ENCODE results near the gene SRSF9.
A peak's percentile ranks its signal among the peaks of the same experiment; 100 is the strongest.
"Not testable (repeated sequence)": the region's sequence is repeated elsewhere in the genome, so short reads cannot be mapped to it uniquely, and the experiment has no call there.

Gene SRSF9

GRCh38 chr12:120469450-120470149 is at the start of gene SRSF9:
Gene SRSF9, minus strand, starts transcription at chr12:120469748. Its CDS starts 139 bp downstream, at chr12:120469609.
- H3K27me3 ChIP-seq (ENCODE audit: insufficient read depth, low read depth) = no peaks in the 10 kb centered on the region
- H3K4me1 ChIP-seq (ENCODE audit: low read depth, poor library complexity, severe bottlenecking) = peaks cover 9% of the 10 kb centered on the region
- TF ChIP-seq, protein P1, sequence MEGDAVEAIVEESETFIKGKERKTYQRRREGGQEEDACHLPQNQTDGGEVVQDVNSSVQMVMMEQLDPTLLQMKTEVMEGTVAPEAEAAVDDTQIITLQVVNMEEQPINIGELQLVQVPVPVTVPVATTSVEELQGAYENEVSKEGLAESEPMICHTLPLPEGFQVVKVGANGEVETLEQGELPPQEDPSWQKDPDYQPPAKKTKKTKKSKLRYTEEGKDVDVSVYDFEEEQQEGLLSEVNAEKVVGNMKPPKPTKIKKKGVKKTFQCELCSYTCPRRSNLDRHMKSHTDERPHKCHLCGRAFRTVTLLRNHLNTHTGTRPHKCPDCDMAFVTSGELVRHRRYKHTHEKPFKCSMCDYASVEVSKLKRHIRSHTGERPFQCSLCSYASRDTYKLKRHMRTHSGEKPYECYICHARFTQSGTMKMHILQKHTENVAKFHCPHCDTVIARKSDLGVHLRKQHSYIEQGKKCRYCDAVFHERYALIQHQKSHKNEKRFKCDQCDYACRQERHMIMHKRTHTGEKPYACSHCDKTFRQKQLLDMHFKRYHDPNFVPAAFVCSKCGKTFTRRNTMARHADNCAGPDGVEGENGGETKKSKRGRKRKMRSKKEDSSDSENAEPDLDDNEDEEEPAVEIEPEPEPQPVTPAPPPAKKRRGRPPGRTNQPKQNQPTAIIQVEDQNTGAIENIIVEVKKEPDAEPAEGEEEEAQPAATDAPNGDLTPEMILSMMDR (conservative IDR thresholded peaks at IDR 0.05; ENCODE audit: low read depth, low read length) = peak; percentile 61
- H3K4me2 ChIP-seq = peak within 1 kb of the TSS; percentile 57
- H3K9ac ChIP-seq = peak within 1 kb of the TSS; percentile 60; the same call in 1 of the 2 replicates
- H4K20me1 ChIP-seq (ENCODE audit: insufficient read depth) = 0 out of 2 replicates have a peak, but pooled peaks cover 3% of the 10 kb centered on the region
- H3K79me2 ChIP-seq (ENCODE audit: insufficient read depth, low read depth) = peaks cover 39% of the 10 kb centered on the region
- peaks cover under 1% of the 10 kb centered on the region; the same call in 1 of the 2 replicates for H3K36me3 ChIP-seq (ENCODE audit: insufficient read depth)
- H3K4me3 ChIP-seq (IDR thresholded peaks at IDR 0.05; ENCODE audit: insufficient read depth, low read depth, low read length) = no peak within 1 kb of the TSS
- peak within 1 kb of the TSS; percentile 47; the same call in 1 of the 2 replicates for H3K27ac ChIP-seq
- H2AFZ ChIP-seq (ENCODE audit: low read depth) = peak within 1 kb of the TSS; percentile 75

DNA sequence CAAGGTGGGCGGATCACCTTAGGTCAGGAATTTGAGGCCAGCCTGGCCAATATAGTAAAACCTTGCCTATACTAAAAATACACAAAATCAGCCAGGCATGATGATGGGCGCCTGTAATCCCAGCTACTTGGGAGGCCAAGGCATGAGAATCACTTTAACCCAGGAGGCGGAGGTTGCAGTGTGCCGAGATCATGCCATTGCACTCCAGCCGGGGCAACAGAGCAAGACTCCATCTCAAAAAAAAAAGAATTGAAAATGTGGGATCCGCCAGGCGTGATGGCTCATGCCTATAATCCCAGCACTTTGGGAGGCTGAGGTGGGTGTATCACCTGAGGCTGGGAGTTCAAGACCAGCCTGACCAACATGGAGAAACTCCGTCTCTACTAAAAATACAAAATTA is 49.8 kb upstream of the SRSF9 start:
- not testable (repeated sequence) for H3K27ac ChIP-seq; H3K36me3 ChIP-seq (ENCODE audit: insufficient read depth); H3K27me3 ChIP-seq (ENCODE audit: insufficient read depth, low read depth); H3K4me1 ChIP-seq (ENCODE audit: low read depth, poor library complexity, severe bottlenecking); H3K9ac ChIP-seq; H2AFZ ChIP-seq (ENCODE audit: low read depth); H4K20me1 ChIP-seq (ENCODE audit: insufficient read depth); H3K4me3 ChIP-seq (IDR thresholded peaks at IDR 0.05; ENCODE audit: insufficient read depth, low read depth, low read length); H3K4me2 ChIP-seq; H3K79me2 ChIP-seq (ENCODE audit: insufficient read depth, low read depth)

DNA sequence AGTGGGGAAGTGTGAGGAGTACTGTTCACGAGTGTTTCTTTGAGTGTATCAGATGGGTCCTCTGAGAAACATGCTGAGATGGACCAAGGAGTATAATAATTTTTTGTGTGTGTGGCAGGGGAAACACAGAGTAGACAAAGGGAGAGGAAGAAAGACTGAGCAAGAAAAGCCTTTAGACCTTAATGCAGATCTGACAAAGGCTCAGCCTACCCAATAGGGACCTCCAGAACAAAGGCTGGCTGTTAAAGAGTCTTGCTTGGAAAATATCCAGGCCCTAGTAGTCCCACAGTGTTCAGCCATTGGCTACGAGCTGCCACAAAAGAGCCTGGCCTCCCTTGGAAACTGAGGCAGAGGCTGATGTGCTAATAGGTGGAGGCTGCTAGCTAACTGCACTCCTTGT is 45.9 kb upstream of the SRSF9 start:
- Histone ChIP-seq H4K20me1 (ENCODE audit: insufficient read depth) (no peaks in the 10 kb centered on the region), H3K36me3 (ENCODE audit: insufficient read depth) (no peaks in the 10 kb centered on the region), H3K27ac (no peak overlapping the region), H2AFZ (ENCODE audit: low read depth) (no peak overlapping the region), H3K27me3 (ENCODE audit: insufficient read depth, low read depth) (no peaks in the 10 kb centered on the region), H3K4me2 (no peak overlapping the region), H3K4me1 (ENCODE audit: low read depth, poor library complexity, severe bottlenecking) (no peaks in the 10 kb centered on the region), H3K9ac (no peak overlapping the region), H3K79me2 (ENCODE audit: insufficient read depth, low read depth) (no peaks in the 10 kb centered on the region), H3K4me3 (IDR thresholded peaks at IDR 0.05; ENCODE audit: insufficient read depth, low read depth, low read length) (no peak overlapping the region)
- TF ChIP-seq, protein P1 (conservative IDR thresholded peaks at IDR 0.05; ENCODE audit: low read depth, low read length) = no peak

DNA sequence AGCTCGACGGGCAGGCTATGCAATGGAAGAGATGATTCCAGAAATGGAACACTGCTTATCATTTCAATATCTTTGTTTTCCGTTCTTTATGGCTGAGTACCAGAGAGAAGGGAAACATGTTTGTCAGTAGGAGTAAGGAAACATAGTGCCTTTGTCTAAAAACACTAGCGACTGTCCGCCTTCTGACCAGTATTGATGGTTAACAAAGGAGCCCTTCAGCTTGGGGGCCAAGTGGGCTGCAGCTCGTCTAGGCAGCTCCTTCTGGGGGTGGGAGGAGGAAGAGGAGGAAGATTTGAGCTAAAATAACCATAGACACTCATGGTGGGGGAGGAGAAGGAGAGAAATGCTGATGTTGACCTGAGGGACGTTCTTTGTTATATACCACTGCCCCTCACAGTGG is 44.5 kb upstream of the SRSF9 start:
- Histone ChIP-seq H3K79me2 (ENCODE audit: insufficient read depth, low read depth) (no peaks in the 10 kb centered on the region), H2AFZ (ENCODE audit: low read depth) (no peak overlapping the region), H3K4me1 (ENCODE audit: low read depth, poor library complexity, severe bottlenecking) (no peaks in the 10 kb centered on the region), H4K20me1 (ENCODE audit: insufficient read depth) (no peaks in the 10 kb centered on the region), H3K27ac (no peak overlapping the region), H3K36me3 (ENCODE audit: insufficient read depth) (no peaks in the 10 kb centered on the region), H3K4me3 (IDR thresholded peaks at IDR 0.05; ENCODE audit: insufficient read depth, low read depth, low read length) (no peak overlapping the region), H3K27me3 (ENCODE audit: insufficient read depth, low read depth) (no peaks in the 10 kb centered on the region), H3K4me2 (no peak overlapping the region), H3K9ac (no peak overlapping the region)
- TF ChIP-seq, protein P1 (conservative IDR thresholded peaks at IDR 0.05; ENCODE audit: low read depth, low read length) = no peak

DNA sequence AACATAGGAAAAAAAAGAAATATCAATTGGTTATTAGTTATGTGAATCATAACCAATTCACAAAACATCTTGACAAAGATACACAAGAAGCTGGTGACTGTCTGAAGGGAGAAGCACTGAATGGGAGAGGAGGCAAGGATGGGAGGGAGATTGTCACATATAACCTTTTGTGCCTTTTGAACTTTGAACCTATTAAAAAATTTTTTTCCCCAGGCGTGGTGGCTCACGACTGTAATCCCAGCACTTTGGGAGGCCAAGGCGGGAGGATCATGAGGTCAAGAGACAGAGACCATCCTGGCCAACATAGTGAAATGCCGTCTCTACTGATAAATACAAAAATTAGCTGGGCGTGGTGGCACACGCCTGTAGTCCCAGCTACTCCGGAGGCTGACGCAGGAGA is 39.0 kb upstream of the SRSF9 start:
- TF ChIP-seq, protein P1 (conservative IDR thresholded peaks at IDR 0.05; ENCODE audit: low read depth, low read length) = no peak
- H3K4me3 ChIP-seq (IDR thresholded peaks at IDR 0.05; ENCODE audit: insufficient read depth, low read depth, low read length) = no peak overlapping the region
- H3K9ac ChIP-seq = no peak overlapping the region

More for the DNA sequence above, 39.0 kb upstream of the SRSF9 start:
- H3K27ac ChIP-seq = no peak overlapping the region
- no peaks in the 10 kb centered on the region for H3K27me3 ChIP-seq (ENCODE audit: insufficient read depth, low read depth)
- H4K20me1 ChIP-seq (ENCODE audit: insufficient read depth) = no peaks in the 10 kb centered on the region
- H3K36me3 ChIP-seq (ENCODE audit: insufficient read depth) = no peaks in the 10 kb centered on the region
- no peaks in the 10 kb centered on the region for H3K79me2 ChIP-seq (ENCODE audit: insufficient read depth, low read depth)
- no peak overlapping the region for H2AFZ ChIP-seq (ENCODE audit: low read depth)
- H3K4me2 ChIP-seq = no peak overlapping the region
- H3K4me1 ChIP-seq (ENCODE audit: low read depth, poor library complexity, severe bottlenecking) = no peaks in the 10 kb centered on the region
